Endodermal cell (in vitro differentiated cells): Measurements from ENCODE around the gene GPR183. TPM values are rescaled to one million over a fixed set of nuclear protein-coding genes. Genes with fewer than 3 reads are reported as not detected.

ENCODE experiments used
- DNase-seq: peaks from one replicate; pipeline ENCODE4 v3.0.0-alpha.2; 2017
- H3K27ac ChIP-seq: 2 replicates; pipeline ENCODE4 v1.5.1; 2013; ENCODE audit warnings: mild to moderate bottlenecking, low read depth, low read length, moderate library complexity
- H3K27me3 ChIP-seq: 2 replicates; pipeline ENCODE4 v1.6.1; 2013; ENCODE audit warnings: mild to moderate bottlenecking, low read length, moderate library complexity; ENCODE audit not compliant: insufficient read depth, control insufficient read depth, poor library complexity, severe bottlenecking
- H3K36me3 ChIP-seq: 2 replicates; pipeline ENCODE4 v1.7.0; 2013; ENCODE audit warnings: mild to moderate bottlenecking, low read length, moderate library complexity; ENCODE audit not compliant: control insufficient read depth, insufficient read depth
- H3K4me1 ChIP-seq: one replicate; pipeline ENCODE4 v1.7.0; 2013; ENCODE audit warnings: low read length; ENCODE audit not compliant: control insufficient read depth, insufficient read depth
- H3K4me3 ChIP-seq: 2 replicates; pipeline ENCODE4 v1.5.1; 2013; ENCODE audit warnings: mild to moderate bottlenecking, low read length, moderate library complexity
- H3K9ac ChIP-seq: 2 replicates; pipeline ENCODE4 v1.6.1; 2013; ENCODE audit warnings: mild to moderate bottlenecking, low read length, moderate library complexity; ENCODE audit not compliant: poor library complexity, severe bottlenecking; ENCODE audit errors: extremely low read depth
- H3K9me3 ChIP-seq: 2 replicates; pipeline ENCODE4 v1.6.1; 2013; ENCODE audit warnings: mild to moderate bottlenecking, low read length, moderate library complexity; ENCODE audit not compliant: control insufficient read depth
- H3K27ac Mint-ChIP-seq: 2 replicates; pipeline ENCODE4 v1.8.0; 2020; ENCODE audit warnings: mixed read lengths
- H3K27me3 Mint-ChIP-seq: 2 replicates; pipeline ENCODE4 v1.8.0; 2021; ENCODE audit warnings: mild to moderate bottlenecking, mixed read lengths; ENCODE audit not compliant: insufficient read depth
- H3K36me3 Mint-ChIP-seq: 2 replicates; pipeline ENCODE4 v1.8.0; 2020; ENCODE audit warnings: low read depth, mixed read lengths
- H3K4me1 Mint-ChIP-seq: 2 replicates; pipeline ENCODE4 v1.8.0; 2020; ENCODE audit warnings: mixed read lengths
- H3K4me3 Mint-ChIP-seq: 2 replicates; pipeline ENCODE4 v1.8.0; 2020; ENCODE audit warnings: mild to moderate bottlenecking, moderate library complexity, mixed read lengths
- H3K9me3 Mint-ChIP-seq: 2 replicates; pipeline ENCODE4 v1.8.0; 2020; ENCODE audit warnings: mild to moderate bottlenecking, mixed read lengths
- CTCF ChIP-seq: fragments of 200-600 bp; sonication (generic); conservative IDR thresholded peaks from 2 replicates; pipeline ENCODE4 v1.5.0; 2021; ENCODE audit warnings: antibody characterized with exemption, mild to moderate bottlenecking
- WGBS, 2 experiments: methylation state at CpG; one replicate each; pipeline versions ENCODE4 v1.1.5 to v1.1.7; 2013; ENCODE audit warnings: missing lambda C conversion rate in 2 of 2, mixed read lengths in 1 of 2; ENCODE audit not compliant: insufficient coverage in 1 of 2, insufficient read length in 1 of 2; 5-methylcytosine and 5-hydroxymethylcytosine counted together
- total RNA-seq, 2 donors: library from RNA; stranded (reverse); fragmentation: NEBNext Ultra II Directional in 1 of 2; extraction: Animal tissue kit (Norgen Biotek cat#: 25700) in 1 of 2; gene quantifications; 2 replicates in 1 of 2; 3 replicates in 1 of 2; pipeline ENCODE4 v1.2.1, GENCODE V29; 2021

The GPR183 gene
- total RNA-seq, 2 donors from 2014 or later = 0.62 TPM; not detected in 1

- no peaks in the 10 kb centered on the region for H3K4me1 ChIP-seq
- WGBS, 2 experiments = 96% methylated on average over 2 of the region's 2 CpGs; no CpG with 5 or more reads in 1 of the 2 experiments
- no peak overlapping the region for H3K4me3 Mint-ChIP-seq
Measured at GRCh38 chr13:99350191-99350590, 43.0 kb upstream of the GPR183 start.

GRCh38 chr13:99347911-99348451, 40.8 kb upstream of the GPR183 start:
- H3K4me1 Mint-ChIP-seq = peaks cover 1% of the 10 kb centered on the region
- WGBS, 2 experiments = 93 to 95% methylated on average over 8 of the region's 8 CpGs
- no peak overlapping the region for H3K4me3 ChIP-seq
- no peaks in the 10 kb centered on the region for H3K9me3 ChIP-seq
- H3K36me3 ChIP-seq = peaks cover 49% of the 10 kb centered on the region
- no peaks in the 10 kb centered on the region for H3K27me3 Mint-ChIP-seq
- no peak overlapping the region for H3K27ac ChIP-seq
- DNase-seq = no peak
- no peak overlapping the region for H3K27ac Mint-ChIP-seq
- H3K4me3 Mint-ChIP-seq = no peak overlapping the region
- H3K36me3 Mint-ChIP-seq = peaks cover 60% of the 10 kb centered on the region
- no peak for TF ChIP-seq CTCF
- no peaks in the 10 kb centered on the region for H3K4me1 ChIP-seq
- no peaks in the 10 kb centered on the region for H3K27me3 ChIP-seq
- H3K9me3 Mint-ChIP-seq = no peaks in the 10 kb centered on the region
- no peak overlapping the region for H3K9ac ChIP-seq

More at GRCh38 chr13:99350191-99350590, 43.0 kb upstream of the GPR183 start:
- peaks cover 1% of the 10 kb centered on the region for H3K4me1 Mint-ChIP-seq
- no peaks in the 10 kb centered on the region for H3K27me3 Mint-ChIP-seq
- no peak overlapping the region for H3K27ac Mint-ChIP-seq
- no peaks in the 10 kb centered on the region for H3K9me3 Mint-ChIP-seq
- no peak overlapping the region for H3K27ac ChIP-seq
- H3K9ac ChIP-seq = no peak overlapping the region
- peaks cover 53% of the 10 kb centered on the region for H3K36me3 Mint-ChIP-seq
- no peak for TF ChIP-seq CTCF
- no peaks in the 10 kb centered on the region for H3K9me3 ChIP-seq
- no peaks in the 10 kb centered on the region for H3K27me3 ChIP-seq
- no peak for DNase-seq
- no peak overlapping the region for H3K4me3 ChIP-seq
- H3K36me3 ChIP-seq = peaks cover 61% of the 10 kb centered on the region

GRCh38 chr13:99347335-99347878, 40.2 kb upstream of the GPR183 start:
- no peak overlapping the region for H3K27ac ChIP-seq
- 95 to 96% methylated on average over 6 of the region's 6 CpGs for whole genome bisulfite sequencing, 2 experiments
- Mint-ChIP-seq H3K4me3 (no peak overlapping the region), H3K27me3 (no peaks in the 10 kb centered on the region), H3K9me3 (no peaks in the 10 kb centered on the region), H3K4me1 (peaks cover 1% of the 10 kb centered on the region), H3K27ac (no peak overlapping the region), H3K36me3 (peaks cover 59% of the 10 kb centered on the region)
- no peaks in the 10 kb centered on the region for H3K9me3 ChIP-seq
- H3K4me1 ChIP-seq = no peaks in the 10 kb centered on the region
- H3K36me3 ChIP-seq = peaks cover 50% of the 10 kb centered on the region
- no peaks in the 10 kb centered on the region for H3K27me3 ChIP-seq
- DNase-seq = no peak
- no peak overlapping the region for H3K4me3 ChIP-seq
- no peak overlapping the region for H3K9ac ChIP-seq
- no peak for TF ChIP-seq CTCF
